IPS-18a (cell line): Measurements from ENCODE around the gene RAB31.
"Not testable (repeated sequence)": the region's sequence is repeated elsewhere in the genome, so short reads cannot be mapped to it uniquely, and the experiment has no call there.

Experiments
- H3K27ac ChIP-seq: one replicate; pipeline ENCODE4 v1.5.1; 2013; ENCODE audit warnings: low read length
- H3K27me3 ChIP-seq: one replicate; pipeline ENCODE4 v1.6.1; 2013; ENCODE audit warnings: mild to moderate bottlenecking, low read length; ENCODE audit not compliant: control insufficient read depth, insufficient read depth
- H3K36me3 ChIP-seq: one replicate; pipeline ENCODE4 v1.6.1; 2013; ENCODE audit warnings: low read depth, low read length; ENCODE audit not compliant: control insufficient read depth
- H3K4me1 ChIP-seq: one replicate; pipeline ENCODE4 v1.6.1; 2013; ENCODE audit warnings: low read depth, low read length; ENCODE audit not compliant: control insufficient read depth
- H3K4me3 ChIP-seq: one replicate; pipeline ENCODE4 v1.5.1; 2013; ENCODE audit warnings: low read length
- H3K9ac ChIP-seq: one replicate; pipeline ENCODE4 v1.6.1; 2013; ENCODE audit warnings: mild to moderate bottlenecking, low read length, moderate library complexity
- H3K9me3 ChIP-seq: one replicate; pipeline ENCODE4 v1.6.1; 2013; ENCODE audit warnings: low read depth, low read length; ENCODE audit not compliant: control insufficient read depth

Gene RAB31

DNA sequence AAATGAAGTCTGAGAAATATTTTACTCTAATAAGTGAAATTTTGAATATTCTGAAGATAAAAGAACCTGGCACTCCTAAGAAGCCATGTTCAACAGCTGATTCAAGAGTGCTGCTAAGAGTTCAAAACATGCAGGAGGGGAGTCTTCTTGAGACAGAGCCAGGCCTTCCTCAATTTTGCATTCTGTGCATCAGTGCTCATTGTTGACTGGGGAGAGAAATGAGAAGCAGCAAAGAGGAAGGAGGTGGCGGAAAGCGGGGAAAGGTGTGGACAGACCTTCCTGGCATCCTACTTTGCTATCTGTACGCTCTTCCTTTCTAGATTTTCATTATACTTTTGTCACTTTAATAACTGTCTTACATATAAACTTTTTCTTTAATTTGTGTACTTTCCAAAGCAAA, 148.0 kb downstream of the RAB31 start:
- Histone ChIP-seq H3K9me3 (no peaks in the 10 kb centered on the region), H3K27ac (no peak overlapping the region), H3K27me3 (no peaks in the 10 kb centered on the region), H3K9ac (no peak overlapping the region), H3K4me3 (no peak overlapping the region), H3K36me3 (no peaks in the 10 kb centered on the region), H3K4me1 (no peaks in the 10 kb centered on the region)

DNA sequence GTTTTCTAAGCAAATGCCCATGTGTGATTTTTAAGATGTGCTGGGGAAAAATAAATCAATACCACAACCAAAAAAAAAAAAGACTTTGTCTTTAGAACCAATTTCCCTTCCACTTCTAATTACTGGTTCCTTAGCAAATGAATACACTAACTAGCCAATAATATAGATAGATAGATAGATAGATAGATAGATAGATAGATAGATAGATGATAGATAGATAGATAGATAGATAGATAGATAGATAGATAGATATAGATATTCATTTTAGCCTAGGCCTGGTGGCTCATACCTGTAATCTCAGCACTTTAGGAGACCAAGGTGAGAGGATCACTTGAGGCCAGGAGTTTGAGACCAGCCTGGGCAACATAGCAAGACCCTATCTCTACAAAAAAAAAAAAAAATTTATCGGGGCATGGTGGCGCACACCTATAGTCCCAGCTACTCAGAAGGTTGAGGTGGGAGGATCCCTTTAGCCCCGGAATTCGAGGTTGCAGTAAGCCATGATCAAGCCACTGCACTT, 149.4 kb downstream of the RAB31 start:
- H3K36me3 ChIP-seq, H3K4me1 ChIP-seq, H3K4me3 ChIP-seq, H3K9me3 ChIP-seq, H3K27me3 ChIP-seq, H3K27ac ChIP-seq, H3K9ac ChIP-seq: not testable (repeated sequence)

DNA sequence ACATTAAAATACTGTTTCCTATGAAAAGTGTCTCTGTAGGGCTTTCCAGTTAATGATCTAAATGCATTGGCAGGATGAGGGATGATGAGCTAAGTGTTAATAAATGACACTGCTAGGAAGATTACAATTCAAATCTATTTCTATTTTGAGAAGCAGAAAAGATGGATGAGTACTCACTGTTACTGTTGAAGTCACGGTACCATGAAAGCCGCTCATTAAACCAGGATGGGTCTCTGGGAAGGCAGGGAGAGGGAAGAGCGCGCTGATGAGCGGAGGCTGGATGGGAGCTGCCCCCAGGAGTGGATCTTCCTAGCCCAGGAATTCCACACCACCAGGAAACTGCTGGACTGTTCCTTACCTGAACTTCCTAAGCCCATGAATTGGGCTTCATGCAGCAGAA, 150.5 kb downstream of the RAB31 start:
- Histone ChIP-seq H3K9me3 (no peaks in the 10 kb centered on the region), H3K27me3 (no peaks in the 10 kb centered on the region), H3K9ac (no peak overlapping the region), H3K27ac (no peak overlapping the region), H3K36me3 (no peaks in the 10 kb centered on the region), H3K4me1 (no peaks in the 10 kb centered on the region), H3K4me3 (no peak overlapping the region)

DNA sequence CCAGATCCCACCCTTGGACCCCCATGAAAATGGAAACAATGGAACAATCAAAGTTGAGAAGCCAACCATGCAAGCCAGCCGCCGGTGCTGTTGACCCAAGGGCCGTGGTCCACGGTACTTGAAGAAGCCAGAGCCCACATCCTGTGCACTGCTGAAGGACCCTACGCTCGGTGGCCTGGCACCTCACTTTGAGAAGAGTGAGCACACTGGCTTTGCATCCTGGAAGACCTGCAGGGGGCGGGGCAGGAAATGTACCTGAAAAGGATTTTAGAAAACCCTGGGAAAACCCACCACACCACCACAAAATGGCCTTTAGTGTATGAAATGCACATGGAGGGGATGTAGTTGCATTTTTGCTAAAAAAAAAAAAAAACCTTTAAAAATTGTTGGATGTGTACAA, 151.1 kb downstream of the RAB31 start:
- Histone ChIP-seq H3K36me3 (no peaks in the 10 kb centered on the region), H3K9me3 (no peaks in the 10 kb centered on the region)

DNA sequence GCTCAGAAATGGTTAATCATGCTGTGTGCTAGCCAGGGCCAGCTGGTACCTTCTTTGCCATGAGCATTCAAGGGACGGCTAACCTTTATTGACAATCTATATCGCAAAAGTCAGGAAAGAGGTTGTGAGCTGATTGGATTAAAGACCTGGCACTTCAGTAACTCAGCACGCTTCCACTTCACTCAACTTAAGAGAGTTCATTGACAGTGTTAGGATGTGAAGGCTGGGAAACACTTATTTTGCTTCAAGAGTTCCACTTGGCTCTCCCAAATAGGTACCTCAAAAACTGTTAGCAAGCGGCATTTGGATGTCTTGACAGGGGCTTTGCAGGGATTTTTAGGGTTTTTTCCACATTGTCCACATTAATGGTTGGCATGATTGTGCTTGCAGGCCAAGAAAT, 152.6 kb downstream of the RAB31 start:
- H3K4me3 ChIP-seq, result no peak overlapping the region
- H3K4me1 ChIP-seq, result no peaks in the 10 kb centered on the region
- H3K9me3 ChIP-seq, result no peaks in the 10 kb centered on the region
- no peaks in the 10 kb centered on the region for H3K27me3 ChIP-seq
- no peak overlapping the region for H3K27ac ChIP-seq
- no peak overlapping the region for H3K9ac ChIP-seq
- H3K36me3 ChIP-seq, result no peaks in the 10 kb centered on the region

More for the DNA sequence above, 151.1 kb downstream of the RAB31 start:
- no peak overlapping the region for H3K9ac ChIP-seq
- H3K4me3 ChIP-seq, result no peak overlapping the region
- no peak overlapping the region for H3K27ac ChIP-seq
- no peaks in the 10 kb centered on the region for H3K27me3 ChIP-seq
- no peaks in the 10 kb centered on the region for H3K4me1 ChIP-seq

GRCh38 chr18:9861157-9861556, 153.1 kb downstream of the RAB31 start:
- Histone ChIP-seq H3K4me1 (no peaks in the 10 kb centered on the region), H3K9me3 (no peaks in the 10 kb centered on the region), H3K27me3 (no peaks in the 10 kb centered on the region), H3K27ac (no peak overlapping the region), H3K4me3 (no peak overlapping the region), H3K36me3 (no peaks in the 10 kb centered on the region), H3K9ac (no peak overlapping the region)

- no peaks in the 10 kb centered on the region for H3K36me3 ChIP-seq
- H3K4me3 ChIP-seq, result no peak overlapping the region
- H3K9me3 ChIP-seq, result no peaks in the 10 kb centered on the region
- no peak overlapping the region for H3K9ac ChIP-seq
- H3K4me1 ChIP-seq, result no peaks in the 10 kb centered on the region
- no peak overlapping the region for H3K27ac ChIP-seq
- no peaks in the 10 kb centered on the region for H3K27me3 ChIP-seq
Observed at GRCh38 chr18:9861933-9862332, 153.8 kb downstream of the RAB31 start.

DNA sequence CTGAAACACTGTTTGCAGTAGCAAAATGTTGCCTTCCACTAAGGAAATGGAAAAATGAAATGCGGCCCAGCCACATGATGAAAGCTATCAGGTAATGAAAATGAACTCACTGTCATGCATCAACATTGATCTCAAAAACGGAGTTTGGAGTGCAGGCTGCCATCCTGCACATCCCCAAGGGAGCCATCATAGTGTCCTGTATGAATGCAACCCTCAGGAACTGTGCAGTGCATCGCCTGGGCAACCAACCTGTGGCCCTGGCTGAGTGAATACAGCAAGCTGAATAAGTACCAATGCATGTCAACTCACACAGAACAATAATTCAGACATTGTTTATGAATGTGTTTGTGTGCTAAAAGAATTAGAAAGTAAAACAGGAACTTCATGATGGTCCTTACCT, 154.6 kb downstream of the RAB31 start:
- Histone ChIP-seq H3K9me3 (no peaks in the 10 kb centered on the region), H3K36me3 (no peaks in the 10 kb centered on the region)

GRCh38 chr18:9863282-9863681, 155.2 kb downstream of the RAB31 start:
- Histone ChIP-seq H3K9me3 (no peaks in the 10 kb centered on the region), H3K27me3 (no peaks in the 10 kb centered on the region), H3K4me1 (no peaks in the 10 kb centered on the region), H3K4me3 (no peak overlapping the region), H3K9ac (no peak overlapping the region), H3K36me3 (no peaks in the 10 kb centered on the region), H3K27ac (no peak overlapping the region)

More for the DNA sequence above, 154.6 kb downstream of the RAB31 start:
- H3K9ac ChIP-seq, result no peak overlapping the region
- no peak overlapping the region for H3K27ac ChIP-seq
- H3K4me1 ChIP-seq, result no peaks in the 10 kb centered on the region
- no peak overlapping the region for H3K4me3 ChIP-seq
- H3K27me3 ChIP-seq, result no peaks in the 10 kb centered on the region

- Histone ChIP-seq H3K27ac (no peak overlapping the region), H3K36me3 (no peaks in the 10 kb centered on the region), H3K4me1 (peaks cover 23% of the 10 kb centered on the region)
Observed at GRCh38 chr18:9865764-9866490, 157.8 kb downstream of the RAB31 start.

DNA sequence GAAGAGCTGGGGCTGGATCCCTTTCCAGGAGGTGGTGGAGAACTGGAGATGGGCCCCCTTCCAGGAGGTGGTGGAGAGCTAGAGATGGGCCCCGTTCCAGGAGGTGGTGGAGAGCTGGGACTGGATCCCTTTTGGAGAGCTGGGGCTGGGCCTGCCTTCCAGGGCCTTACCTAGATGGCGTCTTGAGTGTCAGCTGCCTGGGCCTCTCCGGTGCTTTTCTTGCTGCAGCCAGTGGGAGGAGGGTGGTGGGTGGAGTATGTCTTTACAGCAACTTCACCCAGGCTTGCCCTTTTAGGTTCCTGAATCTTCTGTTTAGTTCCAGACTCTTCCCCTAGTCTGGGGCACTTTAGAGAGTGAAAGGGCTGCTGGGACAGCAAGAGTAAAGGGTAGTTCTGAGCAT, 158.5 kb downstream of the RAB31 start:
- Histone ChIP-seq H3K36me3 (no peaks in the 10 kb centered on the region), H3K4me1 (peaks cover 27% of the 10 kb centered on the region), H3K27ac (no peak overlapping the region), H3K9ac (no peak overlapping the region), H3K9me3 (no peaks in the 10 kb centered on the region), H3K4me3 (no peak overlapping the region), H3K27me3 (no peaks in the 10 kb centered on the region)

More at GRCh38 chr18:9865764-9866490, 157.8 kb downstream of the RAB31 start:
- no peaks in the 10 kb centered on the region for H3K9me3 ChIP-seq
- H3K4me3 ChIP-seq, result no peak overlapping the region
- no peaks in the 10 kb centered on the region for H3K27me3 ChIP-seq
- no peak overlapping the region for H3K9ac ChIP-seq

- no peaks in the 10 kb centered on the region for H3K27me3 ChIP-seq
- no peak overlapping the region for H3K27ac ChIP-seq
- no peaks in the 10 kb centered on the region for H3K9me3 ChIP-seq
- no peak overlapping the region for H3K4me3 ChIP-seq
- H3K4me1 ChIP-seq, result peaks cover 27% of the 10 kb centered on the region
- no peaks in the 10 kb centered on the region for H3K36me3 ChIP-seq
- H3K9ac ChIP-seq, result no peak overlapping the region
Observed at GRCh38 chr18:9867071-9867594, 159.0 kb downstream of the RAB31 start.
